Measurements from ENCODE around the gene EGR1.

- TF ChIP-seq CTCF (conservative IDR thresholded peaks at IDR 0.05) (no peak), ZFX (IDR thresholded peaks at IDR 0.05) (no peak)
Observed at GRCh38 chr5:138467711-138468132, 2.4 kb downstream of the EGR1 start.
